ENCODE results near the gene FBXO21. TPM values are rescaled to one million over a fixed set of nuclear protein-coding genes. Genes with fewer than 3 reads are reported as not detected.

FBXO21 gene
- total RNA-seq, 1 experiment from 2014 or later = 32.4 TPM

DNA sequence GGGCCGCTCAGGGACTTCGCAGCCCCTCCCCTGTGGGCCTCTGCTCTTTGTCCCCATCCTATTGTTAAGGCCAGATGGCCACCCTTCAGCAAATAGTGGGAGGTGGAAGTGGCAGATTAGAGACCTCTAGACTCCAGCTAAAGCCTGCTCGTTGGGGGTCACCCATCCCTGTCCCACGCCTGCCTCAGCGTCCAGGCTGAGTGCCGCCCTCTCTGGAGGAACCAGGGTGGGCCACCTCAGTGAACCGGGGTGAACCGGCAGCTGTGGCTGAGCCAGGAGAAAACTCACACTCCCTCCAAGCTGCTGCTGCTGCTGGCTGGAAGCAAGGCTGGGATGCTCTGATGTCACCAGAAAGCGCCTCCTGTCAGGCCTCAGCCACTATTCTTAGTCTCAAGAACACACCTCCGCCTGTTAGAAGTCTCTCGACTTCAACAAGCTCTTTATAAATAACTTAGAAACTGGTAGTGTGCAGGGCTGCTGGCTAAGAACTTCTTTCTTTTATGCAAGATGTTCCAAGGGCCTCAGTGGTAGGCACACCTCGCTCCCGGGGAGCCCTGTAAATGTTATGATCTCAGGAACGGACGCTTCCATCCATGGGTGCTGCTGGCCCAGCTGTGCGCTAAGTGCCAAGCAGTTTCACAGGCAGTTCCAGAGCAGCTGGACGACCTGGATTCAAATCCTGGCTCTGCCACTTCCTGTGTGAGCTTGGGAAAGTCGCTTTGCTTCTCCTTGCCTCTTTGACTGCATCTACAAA is 71.3 kb downstream of the FBXO21 start:
- ChIA-PET CTCF (interaction anchor here (0.5 kb wide), 2 partner anchors 20 to 24 kb away, joined by 3 to 6 read pairs; partner anchors contain the start of gene TESC), POLR2A (ENCODE audit: unreplicated experiment) (no interaction called here)
- intact Hi-C loops (cut with micrococcal nuclease; ENCODE audit: unreplicated experiment) = loop anchor here (1.0 to 2.0 kb wide), 2 partner anchors 94 to 416 kb away; no protein-coding TSS in a partner anchor
- no peak for DNase-seq
- no peaks in the 10 kb centered on the region for H3K36me3 ChIP-seq (ENCODE audit: low read depth)
- no peaks in the 10 kb centered on the region for H3K9me3 ChIP-seq (ENCODE audit: insufficient read depth, low read depth)
- no peaks in the 10 kb centered on the region for H3K27me3 ChIP-seq (ENCODE audit: insufficient read depth, low read depth)
- no peak for TF ChIP-seq EZH2 (IDR thresholded peaks at IDR 0.05; ENCODE audit: low read depth)
- TF ChIP-seq, protein P1, sequence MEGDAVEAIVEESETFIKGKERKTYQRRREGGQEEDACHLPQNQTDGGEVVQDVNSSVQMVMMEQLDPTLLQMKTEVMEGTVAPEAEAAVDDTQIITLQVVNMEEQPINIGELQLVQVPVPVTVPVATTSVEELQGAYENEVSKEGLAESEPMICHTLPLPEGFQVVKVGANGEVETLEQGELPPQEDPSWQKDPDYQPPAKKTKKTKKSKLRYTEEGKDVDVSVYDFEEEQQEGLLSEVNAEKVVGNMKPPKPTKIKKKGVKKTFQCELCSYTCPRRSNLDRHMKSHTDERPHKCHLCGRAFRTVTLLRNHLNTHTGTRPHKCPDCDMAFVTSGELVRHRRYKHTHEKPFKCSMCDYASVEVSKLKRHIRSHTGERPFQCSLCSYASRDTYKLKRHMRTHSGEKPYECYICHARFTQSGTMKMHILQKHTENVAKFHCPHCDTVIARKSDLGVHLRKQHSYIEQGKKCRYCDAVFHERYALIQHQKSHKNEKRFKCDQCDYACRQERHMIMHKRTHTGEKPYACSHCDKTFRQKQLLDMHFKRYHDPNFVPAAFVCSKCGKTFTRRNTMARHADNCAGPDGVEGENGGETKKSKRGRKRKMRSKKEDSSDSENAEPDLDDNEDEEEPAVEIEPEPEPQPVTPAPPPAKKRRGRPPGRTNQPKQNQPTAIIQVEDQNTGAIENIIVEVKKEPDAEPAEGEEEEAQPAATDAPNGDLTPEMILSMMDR (conservative IDR thresholded peaks at IDR 0.05) = no peak
- H3K4me3 ChIP-seq = no peak overlapping the region
- no TSS peak for BruUV-seq (replicated peaks)
- no peaks in the 10 kb centered on the region for H3K79me2 ChIP-seq (ENCODE audit: low read depth)
- no peak overlapping the region for H3K4me2 ChIP-seq
- no peak overlapping the region for H2AFZ ChIP-seq
- H3F3A ChIP-seq (ENCODE audit: insufficient read depth, low read depth) = no peaks in the 10 kb centered on the region
- no peaks in the 10 kb centered on the region for H3K9me2 ChIP-seq (ENCODE audit: insufficient read depth)
- no peaks in the 10 kb centered on the region for H4K20me1 ChIP-seq (ENCODE audit: insufficient read depth)
- no peaks in the 10 kb centered on the region for H3K4me1 ChIP-seq (replicated peaks; ENCODE audit: insufficient read depth)
- H3K27ac ChIP-seq = no peak overlapping the region

DNA sequence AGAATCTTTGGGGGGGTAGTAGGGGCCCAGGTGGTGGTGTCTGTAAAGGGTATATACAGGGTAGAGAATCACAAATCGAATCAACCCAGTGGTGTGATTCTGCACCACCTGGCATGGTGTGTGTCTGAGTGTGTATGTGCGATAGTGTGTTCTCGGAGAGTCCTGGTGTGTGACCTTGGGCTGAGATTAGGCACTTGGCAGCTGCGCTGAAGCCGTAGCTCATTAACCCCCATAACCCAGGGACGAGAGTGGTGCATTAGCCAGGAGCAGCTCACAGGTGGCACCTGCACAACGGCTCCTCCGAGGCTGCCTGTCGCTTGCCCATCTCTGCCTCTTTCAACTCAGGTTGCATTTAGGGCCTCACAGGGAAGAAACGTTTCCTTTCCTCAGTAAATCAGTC is 75.5 kb downstream of the FBXO21 start:
- H3F3A ChIP-seq (ENCODE audit: insufficient read depth, low read depth) = no peaks in the 10 kb centered on the region
- ChIA-PET CTCF (no interaction called here), POLR2A (ENCODE audit: unreplicated experiment) (no interaction called here)
- no peaks in the 10 kb centered on the region for H3K9me2 ChIP-seq (ENCODE audit: insufficient read depth)
- TF ChIP-seq, protein P1 (conservative IDR thresholded peaks at IDR 0.05) = no peak
- H3K9me3 ChIP-seq (ENCODE audit: insufficient read depth, low read depth) = no peaks in the 10 kb centered on the region
- H3K27me3 ChIP-seq (ENCODE audit: insufficient read depth, low read depth) = peaks cover 6% of the 10 kb centered on the region; the same call in 1 of the 2 replicates
- DNase-seq = no peak
- no peak overlapping the region for H3K27ac ChIP-seq
- no peaks in the 10 kb centered on the region for H4K20me1 ChIP-seq (ENCODE audit: insufficient read depth)
- no peaks in the 10 kb centered on the region for H3K4me1 ChIP-seq (replicated peaks; ENCODE audit: insufficient read depth)
- intact Hi-C loops (cut with micrococcal nuclease; ENCODE audit: unreplicated experiment) = no loop called here
- H3K79me2 ChIP-seq (ENCODE audit: low read depth) = no peaks in the 10 kb centered on the region
- H3K4me3 ChIP-seq = no peak overlapping the region
- no peak overlapping the region for H3K4me2 ChIP-seq
- no TSS peak for BruUV-seq (replicated peaks)
- no peaks in the 10 kb centered on the region for H3K36me3 ChIP-seq (ENCODE audit: low read depth)
- no peak overlapping the region for H2AFZ ChIP-seq

DNA sequence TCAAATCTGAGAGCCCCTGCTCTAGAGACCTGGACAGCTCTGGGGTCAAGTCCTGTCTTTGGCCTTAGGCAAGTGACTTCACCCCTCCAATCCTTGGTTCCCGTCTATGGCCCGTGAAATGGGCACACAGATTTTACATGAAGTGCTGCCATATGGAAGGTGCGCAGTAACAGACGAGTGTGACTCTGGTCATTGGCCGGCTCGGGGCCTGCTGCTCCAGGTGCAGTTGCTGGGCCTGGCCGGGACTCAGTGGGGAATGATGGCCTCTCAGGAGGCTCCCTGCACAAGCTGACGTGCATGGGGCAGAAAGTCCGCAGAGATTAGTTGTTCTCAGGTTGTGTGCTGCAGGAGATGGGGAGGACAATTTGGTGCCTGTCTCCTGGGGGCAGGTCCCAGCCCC is 77.0 kb downstream of the FBXO21 start:
- intact Hi-C loops (cut with micrococcal nuclease; ENCODE audit: unreplicated experiment) = no loop called here
- Histone ChIP-seq H4K20me1 (ENCODE audit: insufficient read depth) (no peaks in the 10 kb centered on the region), H3K4me1 (replicated peaks; ENCODE audit: insufficient read depth) (no peaks in the 10 kb centered on the region), H3K9me3 (ENCODE audit: insufficient read depth, low read depth) (no peaks in the 10 kb centered on the region), H3F3A (ENCODE audit: insufficient read depth, low read depth) (no peaks in the 10 kb centered on the region), H3K79me2 (ENCODE audit: low read depth) (no peaks in the 10 kb centered on the region), H3K36me3 (ENCODE audit: low read depth) (no peaks in the 10 kb centered on the region), H3K27me3 (ENCODE audit: insufficient read depth, low read depth) (peaks cover 6% of the 10 kb centered on the region; the same call in 1 of the 2 replicates), H3K9me2 (ENCODE audit: insufficient read depth) (no peaks in the 10 kb centered on the region), H3K4me3 (no peak overlapping the region), H3K4me2 (no peak overlapping the region), H3K27ac (no peak overlapping the region), H2AFZ (no peak overlapping the region)
- BruUV-seq (replicated peaks) = no TSS peak
- ChIA-PET CTCF (interaction anchor here (0.6 kb wide), 1 partner anchor 397 kb away, joined by 3 read pairs; no protein-coding TSS in a partner anchor), POLR2A (ENCODE audit: unreplicated experiment) (no interaction called here)
- no peak for DNase-seq
- TF ChIP-seq, protein P1 (conservative IDR thresholded peaks at IDR 0.05) = no peak
- no peak for TF ChIP-seq EZH2 (IDR thresholded peaks at IDR 0.05; ENCODE audit: low read depth)

Data from PC-9 (cell line).